Fibroblast of the aortic adventitia (primary cell): ENCODE data around the gene CARD10. TPM values are rescaled to one million over a fixed set of nuclear protein-coding genes. Genes with fewer than 3 reads are reported as not detected.

Experiments used
- DNase-seq: peaks from one replicate; pipeline ENCODE4 v3.0.0-alpha.2; 2010; ENCODE audit warnings: low read depth
- H3K4me3 ChIP-seq: 2 replicates; pipeline ENCODE4 v1.5.1; 2011; ENCODE audit warnings: low read depth, mild to moderate bottlenecking, control low read depth, low read length, moderate library complexity
- CTCF ChIP-seq: IDR thresholded peaks from 2 replicates; pipeline ENCODE4 v1.5.1; 2011; ENCODE audit warnings: mild to moderate bottlenecking, low read length, control low read depth, inconsistent platforms; ENCODE audit not compliant: insufficient read depth
- total RNA-seq: library from RNA; depleted of rRNA; stranded (reverse); fragments of >200 nt; gene quantifications from 2 replicates; pipeline ENCODE4 v1.2.3, GENCODE V29; 2012; ENCODE audit warnings: low replicate concordance

Gene CARD10
- total RNA-seq, 1 donor, result 13.1 TPM

- TF ChIP-seq CTCF, result no peak
- DNase-seq, result peak; percentile 9
- H3K4me3 ChIP-seq, result no peak within 1 kb of the TSS
These were observed 32.9 kb downstream of the CARD10 start, which contains the start of gene MFNG for GRCh38 chr22:37486224-37486845. MFNG (minus strand) TSS chr22:37486384; CDS start chr22:37486177, 207 bp downstream.

- H3K4me3 ChIP-seq, result no peak overlapping the region
- TF ChIP-seq CTCF, result no peak
- no peak for DNase-seq
These were observed 33.6 kb downstream of the CARD10 start for GRCh38 chr22:37485395-37486223.

- no peak overlapping the region for H3K4me3 ChIP-seq
- TF ChIP-seq CTCF, result no peak
- no peak for DNase-seq
These were observed 34.5 kb downstream of the CARD10 start for GRCh38 chr22:37484480-37485394.

- TF ChIP-seq CTCF, result no peak
- DNase-seq, result no peak
- no peak overlapping the region for H3K4me3 ChIP-seq
These were observed 36.2 kb downstream of the CARD10 start for GRCh38 chr22:37483050-37483449.

- no peak overlapping the region for H3K4me3 ChIP-seq
- TF ChIP-seq CTCF, result no peak
- no peak for DNase-seq
These were observed 37.0 kb downstream of the CARD10 start for GRCh38 chr22:37482244-37482643.

- TF ChIP-seq CTCF, result no peak
These were observed 37.8 kb downstream of the CARD10 start for GRCh38 chr22:37481347-37481907.

More at GRCh38 chr22:37481347-37481907, 37.8 kb downstream of the CARD10 start:
- DNase-seq, result no peak
- no peak overlapping the region for H3K4me3 ChIP-seq
